ENCODE measurements around the gene SLC8B1.

The SLC8B1 gene

GRCh38 chr12:113374823-113375428 is 40.0 kb upstream of the SLC8B1 start:
- peaks cover 4% of the 10 kb centered on the region for H3K36me3 ChIP-seq (replicated peaks; ENCODE audit: low read depth, low read length)
- H4K20me1 ChIP-seq (ENCODE audit: insufficient read depth, low read length) = no peaks in the 10 kb centered on the region
- H3K9me3 ChIP-seq (ENCODE audit: insufficient read depth, low read length) = no peaks in the 10 kb centered on the region
- TF ChIP-seq EZH2phosphoT487 (IDR thresholded peaks at IDR 0.05; ENCODE audit: low read depth) (no peak), CTCF (IDR thresholded peaks at IDR 0.05; ENCODE audit: low read depth, low read length) (no peak)
- no peak overlapping the region for H3K4me2 ChIP-seq (ENCODE audit: low read length)
- no peak overlapping the region for H3K9ac ChIP-seq (ENCODE audit: low read length)
- no peaks in the 10 kb centered on the region for H3K27me3 ChIP-seq (ENCODE audit: low read depth, low read length)
- no peak overlapping the region for H3K4me3 ChIP-seq (ENCODE audit: low read length)
- no peak overlapping the region for H2AFZ ChIP-seq (ENCODE audit: low read depth, low read length)
- no peak overlapping the region for H3K27ac ChIP-seq (ENCODE audit: low read length)
- H3K4me1 ChIP-seq (ENCODE audit: low read length) = no peaks in the 10 kb centered on the region
- no peaks in the 10 kb centered on the region for H3K79me2 ChIP-seq (ENCODE audit: low read length)

- H3K4me3 ChIP-seq (ENCODE audit: low read length) = no peak overlapping the region
- TF ChIP-seq CTCF (IDR thresholded peaks at IDR 0.05; ENCODE audit: low read depth, low read length) (no peak), EZH2phosphoT487 (IDR thresholded peaks at IDR 0.05; ENCODE audit: low read depth) (no peak)
These were observed 39.1 kb upstream of the SLC8B1 start for GRCh38 chr12:113373969-113374368.

GRCh38 chr12:113373440-113373839 is 38.5 kb upstream of the SLC8B1 start:
- TF ChIP-seq CTCF (IDR thresholded peaks at IDR 0.05; ENCODE audit: low read depth, low read length) (no peak), EZH2phosphoT487 (IDR thresholded peaks at IDR 0.05; ENCODE audit: low read depth) (no peak)
- H3K4me3 ChIP-seq (ENCODE audit: low read length) = no peak overlapping the region
- no peak overlapping the region for H3K4me2 ChIP-seq (ENCODE audit: low read length)
- H3K27me3 ChIP-seq (ENCODE audit: low read depth, low read length) = no peaks in the 10 kb centered on the region
- no peaks in the 10 kb centered on the region for H3K4me1 ChIP-seq (ENCODE audit: low read length)
- no peak overlapping the region for H3K9ac ChIP-seq (ENCODE audit: low read length)
- H4K20me1 ChIP-seq (ENCODE audit: insufficient read depth, low read length) = no peaks in the 10 kb centered on the region
- H3K36me3 ChIP-seq (replicated peaks; ENCODE audit: low read depth, low read length) = peaks cover 4% of the 10 kb centered on the region
- H3K27ac ChIP-seq (ENCODE audit: low read length) = no peak overlapping the region
- H3K79me2 ChIP-seq (ENCODE audit: low read length) = no peaks in the 10 kb centered on the region
- H3K9me3 ChIP-seq (ENCODE audit: insufficient read depth, low read length) = no peaks in the 10 kb centered on the region
- no peak overlapping the region for H2AFZ ChIP-seq (ENCODE audit: low read depth, low read length)

More at GRCh38 chr12:113373969-113374368, 39.1 kb upstream of the SLC8B1 start:
- no peaks in the 10 kb centered on the region for H3K4me1 ChIP-seq (ENCODE audit: low read length)
- no peaks in the 10 kb centered on the region for H3K27me3 ChIP-seq (ENCODE audit: low read depth, low read length)
- H4K20me1 ChIP-seq (ENCODE audit: insufficient read depth, low read length) = no peaks in the 10 kb centered on the region
- H3K79me2 ChIP-seq (ENCODE audit: low read length) = no peaks in the 10 kb centered on the region
- H3K27ac ChIP-seq (ENCODE audit: low read length) = no peak overlapping the region
- H3K9me3 ChIP-seq (ENCODE audit: insufficient read depth, low read length) = no peaks in the 10 kb centered on the region
- H3K36me3 ChIP-seq (replicated peaks; ENCODE audit: low read depth, low read length) = peaks cover 4% of the 10 kb centered on the region
- no peak overlapping the region for H2AFZ ChIP-seq (ENCODE audit: low read depth, low read length)
- H3K4me2 ChIP-seq (ENCODE audit: low read length) = no peak overlapping the region
- H3K9ac ChIP-seq (ENCODE audit: low read length) = no peak overlapping the region

- H3K27ac ChIP-seq (ENCODE audit: low read length) = no peak overlapping the region
These were observed 37.5 kb upstream of the SLC8B1 start for GRCh38 chr12:113372371-113372770.

More at GRCh38 chr12:113372371-113372770, 37.5 kb upstream of the SLC8B1 start:
- Histone ChIP-seq H3K79me2 (ENCODE audit: low read length) (no peaks in the 10 kb centered on the region), H3K4me3 (ENCODE audit: low read length) (no peak overlapping the region), H3K27me3 (ENCODE audit: low read depth, low read length) (no peaks in the 10 kb centered on the region), H3K36me3 (replicated peaks; ENCODE audit: low read depth, low read length) (no peaks in the 10 kb centered on the region), H3K9me3 (ENCODE audit: insufficient read depth, low read length) (no peaks in the 10 kb centered on the region), H4K20me1 (ENCODE audit: insufficient read depth, low read length) (no peaks in the 10 kb centered on the region), H3K4me1 (ENCODE audit: low read length) (no peaks in the 10 kb centered on the region), H2AFZ (ENCODE audit: low read depth, low read length) (no peak overlapping the region), H3K4me2 (ENCODE audit: low read length) (no peak overlapping the region), H3K9ac (ENCODE audit: low read length) (no peak overlapping the region)
- no peak for TF ChIP-seq CTCF (IDR thresholded peaks at IDR 0.05; ENCODE audit: low read depth, low read length)
- no peak for TF ChIP-seq EZH2phosphoT487 (IDR thresholded peaks at IDR 0.05; ENCODE audit: low read depth)
